NCI-H524 (cell line): ENCODE data around the gene CHN2.
"Not testable (repeated sequence)": the region's sequence is repeated elsewhere in the genome, so short reads cannot be mapped to it uniquely, and the experiment has no call there.

Experiments used
- DNase-seq, 2 experiments: peaks; one replicate each; lab custom pipeline; 2025; lab: John Stamatoyannopoulos, UW

CHN2 gene

DNA sequence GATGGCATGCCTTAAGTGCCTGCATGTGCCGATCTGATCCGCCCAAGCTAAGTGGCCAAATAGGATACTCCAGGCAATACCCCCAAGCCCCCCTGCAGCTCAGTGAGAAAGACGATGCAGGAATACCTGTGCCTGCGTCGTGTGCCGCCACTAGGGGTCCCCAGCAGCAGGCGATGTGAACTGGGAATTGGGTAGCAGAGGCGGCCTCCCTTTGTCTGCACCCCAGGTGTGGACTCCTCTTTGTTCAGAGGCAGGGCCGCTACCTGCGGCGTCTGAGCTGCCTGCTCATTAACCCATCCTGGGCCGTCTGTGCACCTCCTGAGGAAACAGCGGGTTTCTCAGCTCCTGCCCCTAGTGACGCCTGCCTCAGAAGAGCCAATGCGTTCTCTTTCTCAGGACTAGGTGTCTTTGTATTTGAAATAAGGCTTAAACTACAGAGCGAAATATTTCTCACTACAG is 4.8 kb upstream of the CHN2 start:
- peak; percentile 54 to 57 for DNase-seq

- no peak for DNase-seq
Observed at GRCh38 chr7:29190349-29191045, 4.1 kb upstream of the CHN2 start.

DNA sequence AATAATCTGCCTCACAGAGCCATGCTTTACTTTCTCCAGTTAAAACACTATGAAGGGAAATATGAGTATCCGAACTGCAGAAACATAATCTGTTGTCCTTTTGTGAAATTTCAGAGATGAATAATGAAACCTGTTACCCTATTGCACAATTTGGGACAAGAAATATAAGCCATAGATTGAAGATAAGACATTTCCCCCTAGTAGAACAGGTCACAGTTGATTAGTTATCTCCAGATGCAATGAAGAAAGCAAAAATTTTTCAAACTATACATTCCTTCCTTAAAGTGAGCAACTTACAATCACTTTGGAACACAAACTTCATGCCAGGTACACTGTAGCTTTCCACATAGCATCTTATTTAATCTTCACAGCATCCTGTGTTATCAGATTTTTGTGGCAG is 2.3 kb upstream of the CHN2 start:
- no peak for DNase-seq

GRCh38 chr7:29192811-29193210 is 1.8 kb upstream of the CHN2 start:
- DNase-seq: no peak

DNA sequence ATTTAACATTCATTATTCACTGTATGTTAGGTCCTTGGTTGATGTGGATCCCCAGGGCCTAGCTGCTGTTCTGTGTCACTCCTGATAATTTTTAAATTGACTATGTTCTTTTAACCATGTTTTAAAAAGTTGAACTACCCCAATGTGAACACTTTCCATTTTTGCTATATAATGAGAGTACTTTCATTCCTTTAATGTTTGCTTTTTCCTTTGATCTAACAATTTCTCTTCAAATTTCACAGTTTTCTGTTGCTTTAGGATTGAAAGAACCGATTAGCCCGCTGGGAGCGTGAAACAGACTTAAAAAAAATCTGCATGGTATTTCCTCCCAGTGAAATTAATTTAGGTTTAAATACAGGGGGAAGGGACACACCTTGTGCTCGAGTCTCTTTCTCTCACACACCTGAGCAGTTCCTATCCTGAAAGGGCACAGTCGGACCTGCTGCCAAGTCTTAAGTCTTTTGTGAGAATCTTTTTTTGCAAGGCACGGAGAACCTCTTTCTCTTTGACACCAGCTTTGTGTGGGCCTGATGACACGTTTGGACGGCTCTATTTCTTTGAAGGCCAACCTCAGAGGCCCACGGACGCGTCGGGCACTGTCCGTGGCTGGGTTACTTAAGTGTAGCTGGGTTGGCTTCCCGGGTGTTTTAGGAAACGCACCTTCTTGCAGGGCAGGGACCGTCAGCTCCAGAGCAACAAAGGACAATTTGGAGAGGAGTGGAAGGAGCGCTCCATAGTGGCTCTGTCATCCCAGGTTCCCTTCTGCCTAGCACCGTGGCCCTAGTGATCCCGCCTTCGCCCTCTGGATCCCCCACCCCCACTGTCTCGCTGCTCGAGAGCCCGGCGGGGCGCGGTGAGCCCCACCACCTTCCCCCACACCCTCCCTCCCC is 1.0 kb upstream of the CHN2 start:
- no peak for DNase-seq

DNA sequence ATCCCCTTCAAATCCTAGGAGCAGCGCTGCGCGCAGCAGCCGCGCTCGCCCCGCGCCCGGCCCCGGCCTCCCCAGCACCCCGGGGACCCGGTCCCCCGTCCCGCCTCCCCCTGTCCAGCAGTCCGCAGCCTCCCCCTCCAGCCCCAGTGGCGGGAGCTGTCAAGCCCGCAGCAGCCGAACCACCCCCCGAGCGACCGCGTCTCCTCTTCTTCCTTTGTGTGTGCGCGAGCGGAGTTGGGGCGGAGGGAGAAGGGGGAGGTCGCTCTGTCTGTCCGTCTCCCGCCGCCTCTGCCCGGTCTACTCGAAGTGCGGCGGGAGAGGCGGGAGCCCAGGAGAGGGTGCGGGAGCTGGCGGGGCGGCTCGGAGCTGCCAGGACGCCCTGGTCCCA is 375 bp upstream of the CHN2 start:
- DNase-seq: peak in 1 of 2 experiments; percentile 25

GRCh38 chr7:29196191-29196590 is 1.6 kb downstream of the CHN2 start:
- peak in 1 of 2 experiments; percentile 8 for DNase-seq

DNA sequence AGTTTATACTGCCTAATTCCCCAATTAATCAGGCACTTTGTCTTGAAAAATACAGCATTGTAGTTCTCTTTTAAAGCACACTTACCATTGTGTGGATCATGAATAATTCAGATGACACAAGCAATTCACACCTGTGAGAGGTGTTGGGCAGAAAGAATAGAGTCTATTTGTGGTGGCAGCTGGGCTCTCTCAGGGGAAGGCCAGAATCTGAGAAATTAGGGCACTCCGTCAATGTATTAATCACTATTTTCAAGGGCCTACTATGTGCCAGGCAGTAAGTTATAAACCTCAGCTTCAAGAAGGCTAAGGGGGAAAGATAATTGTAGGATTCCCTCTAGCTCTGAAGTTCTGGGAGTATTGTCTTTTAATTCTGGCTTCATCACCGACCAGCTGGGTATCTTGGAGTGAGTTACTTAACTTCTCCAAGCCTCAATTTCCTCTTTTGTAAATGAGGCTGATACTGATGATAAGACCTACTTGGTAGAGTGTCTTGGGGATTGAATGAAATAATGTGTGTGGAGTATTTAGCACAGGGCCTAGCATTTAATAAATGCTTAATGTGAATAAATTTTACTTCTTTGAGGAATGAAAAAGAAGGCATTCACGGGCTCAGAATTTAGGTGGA is 2.5 kb downstream of the CHN2 start:
- DNase-seq: no peak

GRCh38 chr7:29197916-29198315 is 3.3 kb downstream of the CHN2 start:
- no peak for DNase-seq

GRCh38 chr7:29199776-29200175 is 5.2 kb downstream of the CHN2 start:
- no peak for DNase-seq

- DNase-seq: no peak
Observed at GRCh38 chr7:29202651-29203069, 8.1 kb downstream of the CHN2 start.

DNA sequence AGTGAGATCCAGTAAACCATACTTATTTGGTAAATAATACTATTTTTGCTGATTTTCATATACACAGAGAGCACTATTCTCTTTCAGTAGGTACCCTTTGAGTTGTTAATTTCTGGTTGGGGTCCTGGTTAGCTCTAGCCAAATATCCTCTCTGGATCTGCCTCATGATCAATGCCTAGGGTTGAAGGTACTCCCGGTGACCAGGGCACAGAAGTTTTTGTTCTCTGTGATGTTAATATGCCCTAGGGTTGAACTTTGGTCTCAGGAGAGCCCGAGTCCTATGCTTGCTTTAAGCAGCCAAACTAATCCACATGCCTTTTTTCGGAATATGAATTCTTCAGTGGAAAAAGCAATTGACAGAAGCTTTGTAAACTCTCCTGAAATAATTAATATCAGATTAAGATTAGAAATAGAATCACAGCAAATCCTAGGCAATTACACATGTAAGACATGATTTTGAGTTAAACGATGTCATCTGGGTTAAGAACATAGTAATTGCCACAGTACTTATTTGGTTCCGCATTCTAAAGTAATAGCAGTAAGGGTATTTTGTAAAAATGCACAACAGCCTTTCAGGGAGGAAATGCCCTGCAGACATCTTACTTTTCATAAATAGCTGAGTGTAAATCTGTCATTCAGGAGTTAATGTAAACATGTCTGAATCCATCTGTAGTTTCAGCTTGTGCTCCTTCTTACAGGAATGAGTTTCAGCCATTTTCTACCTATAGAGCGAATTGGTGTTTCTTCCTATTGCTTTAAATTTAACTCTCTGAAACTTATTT is 10.1 kb downstream of the CHN2 start:
- no peak for DNase-seq

GRCh38 chr7:29207162-29207801 is 12.7 kb downstream of the CHN2 start:
- DNase-seq: no peak

GRCh38 chr7:29208410-29209250 is 14.1 kb downstream of the CHN2 start:
- DNase-seq: no peak

DNA sequence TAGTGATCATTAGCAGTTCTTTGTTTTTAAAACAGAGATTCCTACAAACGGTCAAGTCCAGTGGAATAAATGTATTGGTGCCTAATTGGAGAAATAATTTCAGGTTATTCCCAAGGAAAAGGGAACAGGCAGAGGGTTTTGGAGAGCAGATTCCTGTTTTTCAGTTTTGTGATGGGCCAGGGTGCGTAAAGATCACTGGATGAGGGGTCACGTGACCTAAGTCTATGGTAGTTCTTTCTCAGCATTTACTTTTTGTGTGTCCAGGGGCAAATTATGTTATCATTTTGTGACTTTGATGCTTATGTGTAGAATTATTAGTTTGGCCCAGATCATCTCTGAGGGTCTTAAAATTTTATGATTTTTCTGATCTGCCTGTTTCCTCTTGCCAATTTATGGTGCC is 15.2 kb downstream of the CHN2 start:
- no peak for DNase-seq

DNA sequence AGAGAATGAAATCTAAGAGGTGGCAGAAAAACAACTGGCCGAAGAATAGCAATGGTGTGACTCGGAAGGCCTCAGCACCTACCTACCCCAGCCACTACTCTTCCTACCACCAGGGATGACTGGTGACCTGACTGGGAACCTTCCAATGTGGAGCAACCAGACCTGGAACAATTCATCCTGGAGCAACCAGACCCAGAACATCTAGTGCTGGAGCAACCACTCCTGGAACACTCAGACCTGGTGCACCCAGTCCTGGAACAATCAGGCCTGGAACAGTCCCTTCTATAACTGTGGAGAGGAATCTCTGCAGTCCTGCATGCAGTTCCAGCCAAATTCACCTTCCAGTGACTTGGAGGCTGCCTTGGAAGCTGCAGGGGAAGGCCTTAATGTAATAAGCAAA is 18.2 kb downstream of the CHN2 start:
- not testable (repeated sequence) for DNase-seq

DNA sequence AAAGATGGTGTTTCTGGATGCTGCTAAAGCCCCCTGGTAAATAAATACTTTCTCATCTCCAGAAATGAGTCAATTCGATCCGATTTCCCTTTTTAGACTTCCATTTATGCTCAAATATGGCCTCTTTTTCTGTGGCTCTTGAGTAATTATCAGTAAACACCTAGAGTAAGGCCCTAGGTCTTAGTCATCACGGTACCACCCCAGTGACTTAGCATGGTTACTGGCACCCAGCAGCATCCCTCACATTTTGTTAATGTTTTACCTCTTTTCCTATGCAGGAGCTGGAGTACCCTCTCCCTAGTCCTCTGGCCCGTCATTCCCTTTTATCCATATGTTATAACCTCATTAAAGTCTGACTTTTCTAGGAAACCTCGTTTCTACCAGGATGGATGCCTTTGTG is 19.5 kb downstream of the CHN2 start:
- no peak for DNase-seq

- no peak for DNase-seq
Observed at GRCh38 chr7:29214816-29215215, 20.2 kb downstream of the CHN2 start.

GRCh38 chr7:29216128-29216527 is 21.6 kb downstream of the CHN2 start:
- DNase-seq: peak in 1 of 2 experiments; percentile 9

DNA sequence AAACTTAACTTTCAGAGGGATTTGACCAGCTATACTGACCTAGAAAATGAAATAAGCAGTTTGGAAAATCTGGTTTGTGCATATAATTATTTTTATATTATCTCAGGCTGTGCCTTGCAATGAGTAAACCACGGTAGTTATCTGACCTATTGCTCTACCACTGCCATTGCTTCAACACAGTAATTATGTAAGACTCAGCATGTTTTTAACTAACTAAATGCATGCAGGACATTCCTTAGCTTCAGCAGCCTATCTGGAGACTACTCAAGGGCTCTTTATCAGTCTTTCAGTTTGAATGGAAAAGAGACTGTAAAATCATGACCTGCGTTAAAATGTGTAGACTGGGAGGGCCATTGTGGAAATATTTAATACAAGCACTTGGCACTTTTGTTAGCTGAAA is 22.5 kb downstream of the CHN2 start:
- no peak for DNase-seq

GRCh38 chr7:29224726-29225125 is 30.2 kb downstream of the CHN2 start:
- DNase-seq: no peak
